Lower leg skin (tissue), 4 donors: ENCODE results near the gene YTHDC2. TPM values are rescaled to one million over a fixed set of nuclear protein-coding genes. Genes with fewer than 3 reads are reported as not detected.

Source experiments
- DNase-seq, 2 donors: peaks; one replicate each; pipeline ENCODE4 v3.0.0-alpha.2; 2019; ENCODE audit warnings: low spot score in 2 of 2
- H3K4me3 ChIP-seq: fragments of 200-600 bp; sonication (generic); 2 replicates; pipeline ENCODE4 v1.5.1; 2017; ENCODE audit warnings: mild to moderate bottlenecking, low read depth; ENCODE audit not compliant: poor library complexity, severe bottlenecking
- POLR2A ChIP-seq, 2 donors: fragments of 450-650 bp; IDR thresholded peaks; one replicate each; pipeline ENCODE4 v1.6.1; 2016 to 2017; ENCODE audit warnings: antibody characterized with exemption in 2 of 2, mild to moderate bottlenecking in 1 of 2, moderate library complexity in 1 of 2
- WGBS, 2 donors: methylation state at CpG; one replicate each; pipeline ENCODE4 v1.1.5; 2018; 5-methylcytosine and 5-hydroxymethylcytosine counted together
- intact Hi-C: fragments of 100-400 bp; cut with DNase I; formaldehyde crosslinking; loops from one replicate; pipeline ENCODE4 v1.15.0; 2023; ENCODE audit warnings: low total_unique reads
- total RNA-seq, 4 donors: library from RNA; depleted of rRNA; stranded (reverse); fragments of >200 nt; gene quantifications; one replicate each; pipeline ENCODE4 v1.1.0, GENCODE V29; 2016
- TF ChIP-seq, protein P1 (sequence below), 3 donors: fragments of 450-650 bp; IDR thresholded peaks; one replicate each; pipeline ENCODE4 v1.5.1; 2016; ENCODE audit warnings: antibody characterized with exemption in 3 of 3, mild to moderate bottlenecking in 3 of 3, moderate library complexity in 2 of 3

The YTHDC2 gene
- total RNA-seq, 4 donors from 2014 or later = 13.8 to 28.4 (median 16.7) TPM

DNA sequence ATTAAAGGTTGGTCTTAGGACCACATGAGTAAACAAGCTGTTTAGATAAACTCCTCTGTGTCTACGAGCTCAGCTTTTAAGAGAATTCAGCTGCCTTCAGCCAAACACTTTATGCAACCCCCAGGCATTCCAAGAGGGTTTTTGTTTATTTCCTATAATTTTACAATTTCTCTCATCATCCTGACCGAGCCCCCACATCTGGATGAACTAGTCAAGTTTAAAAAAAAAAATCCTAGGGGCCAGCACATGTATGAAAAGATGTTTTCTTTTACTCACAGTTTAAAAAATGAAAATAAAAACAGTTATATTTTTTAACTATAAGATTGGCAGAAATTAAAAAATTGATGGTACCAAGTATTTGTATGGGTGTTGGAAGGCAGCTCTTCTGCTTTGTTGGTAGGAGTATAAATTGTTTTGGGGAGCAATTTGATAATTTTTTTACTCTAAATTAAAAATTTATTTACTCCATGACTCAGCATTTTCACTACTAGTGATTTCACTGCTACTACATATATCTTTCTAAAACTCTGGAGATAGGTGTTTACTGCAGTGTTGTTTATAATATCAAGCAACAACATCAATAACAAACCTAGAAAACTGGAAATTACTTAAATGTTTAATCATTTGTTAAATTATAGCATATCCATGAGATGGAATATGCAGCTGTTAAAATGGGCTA lies 18.1 kb downstream of the YTHDC2 start:
- 94 to 99% methylated on average over 2 of the region's 2 CpGs for WGBS, 2 donors
- H3K4me3 ChIP-seq = no peak overlapping the region
- intact Hi-C loops = no loop called here
- DNase-seq = no peak
- TF ChIP-seq, protein P1, sequence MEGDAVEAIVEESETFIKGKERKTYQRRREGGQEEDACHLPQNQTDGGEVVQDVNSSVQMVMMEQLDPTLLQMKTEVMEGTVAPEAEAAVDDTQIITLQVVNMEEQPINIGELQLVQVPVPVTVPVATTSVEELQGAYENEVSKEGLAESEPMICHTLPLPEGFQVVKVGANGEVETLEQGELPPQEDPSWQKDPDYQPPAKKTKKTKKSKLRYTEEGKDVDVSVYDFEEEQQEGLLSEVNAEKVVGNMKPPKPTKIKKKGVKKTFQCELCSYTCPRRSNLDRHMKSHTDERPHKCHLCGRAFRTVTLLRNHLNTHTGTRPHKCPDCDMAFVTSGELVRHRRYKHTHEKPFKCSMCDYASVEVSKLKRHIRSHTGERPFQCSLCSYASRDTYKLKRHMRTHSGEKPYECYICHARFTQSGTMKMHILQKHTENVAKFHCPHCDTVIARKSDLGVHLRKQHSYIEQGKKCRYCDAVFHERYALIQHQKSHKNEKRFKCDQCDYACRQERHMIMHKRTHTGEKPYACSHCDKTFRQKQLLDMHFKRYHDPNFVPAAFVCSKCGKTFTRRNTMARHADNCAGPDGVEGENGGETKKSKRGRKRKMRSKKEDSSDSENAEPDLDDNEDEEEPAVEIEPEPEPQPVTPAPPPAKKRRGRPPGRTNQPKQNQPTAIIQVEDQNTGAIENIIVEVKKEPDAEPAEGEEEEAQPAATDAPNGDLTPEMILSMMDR (IDR thresholded peaks at IDR 0.05) = no peak
- TF ChIP-seq POLR2A (IDR thresholded peaks at IDR 0.05) = no peak

DNA sequence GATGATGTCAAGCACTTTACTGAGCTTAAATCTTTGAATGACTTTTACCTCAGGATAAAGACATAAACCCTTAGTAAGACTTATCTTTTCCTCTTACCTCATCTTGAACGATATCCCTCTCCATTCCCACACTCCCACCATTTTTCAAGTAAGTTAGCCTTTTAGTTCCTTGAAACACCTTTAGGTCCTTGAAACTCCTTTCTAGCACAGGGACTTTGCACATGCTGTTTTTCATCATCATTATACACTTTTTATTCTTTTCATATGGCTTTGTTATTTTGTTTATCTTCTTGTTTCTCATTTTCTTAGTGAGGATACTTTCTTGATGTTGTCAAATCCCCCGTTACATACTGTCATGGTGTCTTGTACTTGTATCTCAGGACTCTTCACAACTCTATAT lies 24.8 kb downstream of the YTHDC2 start:
- WGBS, 2 donors = 96% methylated on average over 2 of the region's 2 CpGs
- H3K4me3 ChIP-seq = no peak overlapping the region
- no peak for DNase-seq
- intact Hi-C loops = no loop called here
- no peak for TF ChIP-seq POLR2A (IDR thresholded peaks at IDR 0.05)
- TF ChIP-seq, protein P1 (IDR thresholded peaks at IDR 0.05) = no peak

DNA sequence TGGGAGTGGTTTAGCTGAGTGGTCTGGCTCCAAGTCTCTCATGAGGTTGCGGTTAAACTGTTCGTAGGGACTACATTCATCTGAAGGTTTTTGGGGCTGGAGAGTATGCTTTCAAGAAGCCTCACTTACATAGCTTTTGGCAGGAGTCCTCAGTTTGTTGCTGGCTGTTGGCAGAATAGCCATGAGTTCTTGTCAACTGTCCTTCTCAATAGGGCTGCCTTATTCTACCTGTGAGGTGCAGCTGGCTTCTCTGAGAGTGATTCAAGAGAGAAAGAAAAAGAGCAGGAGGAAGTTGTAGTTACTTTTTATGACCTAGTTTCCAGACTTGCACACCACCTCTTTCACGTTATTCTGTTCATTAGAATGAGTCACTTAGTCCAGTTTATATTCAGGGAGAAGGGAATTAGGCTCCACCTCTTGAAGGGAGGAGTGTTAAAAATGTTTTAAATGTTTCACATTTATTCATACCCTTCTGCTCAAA lies 33.2 kb downstream of the YTHDC2 start:
- no peak for TF ChIP-seq POLR2A (IDR thresholded peaks at IDR 0.05)
- TF ChIP-seq, protein P1 (IDR thresholded peaks at IDR 0.05) = no peak
- no peak for DNase-seq
- H3K4me3 ChIP-seq = no peak overlapping the region
- intact Hi-C loops = no loop called here
- 60 to 61% methylated on average over 3 of the region's 3 CpGs for WGBS, 2 donors

DNA sequence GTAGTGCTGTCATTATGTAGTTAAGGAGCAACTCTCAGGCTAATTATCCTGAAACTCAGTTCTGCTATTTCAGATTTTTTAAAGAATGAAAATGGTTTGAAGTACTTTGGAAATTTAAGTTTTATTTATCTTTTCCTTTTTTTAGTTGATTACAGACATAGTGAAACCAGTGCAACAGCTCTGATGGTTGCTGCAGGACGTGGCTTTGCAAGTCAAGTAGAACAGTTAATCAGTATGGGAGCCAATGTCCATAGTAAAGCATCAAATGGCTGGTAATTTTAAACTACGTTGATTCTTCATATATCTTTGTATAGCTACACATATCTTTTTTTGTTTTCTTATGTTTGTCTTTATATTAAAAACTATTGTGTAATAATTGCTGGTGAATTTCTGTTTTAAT lies 34.9 kb downstream of the YTHDC2 start:
- 77 to 97% methylated on average over 2 of the region's 2 CpGs for WGBS, 2 donors
- DNase-seq = no peak
- intact Hi-C loops = no loop called here
- H3K4me3 ChIP-seq = no peak overlapping the region
- no peak for TF ChIP-seq POLR2A (IDR thresholded peaks at IDR 0.05)
- TF ChIP-seq, protein P1 (IDR thresholded peaks at IDR 0.05) = no peak

DNA sequence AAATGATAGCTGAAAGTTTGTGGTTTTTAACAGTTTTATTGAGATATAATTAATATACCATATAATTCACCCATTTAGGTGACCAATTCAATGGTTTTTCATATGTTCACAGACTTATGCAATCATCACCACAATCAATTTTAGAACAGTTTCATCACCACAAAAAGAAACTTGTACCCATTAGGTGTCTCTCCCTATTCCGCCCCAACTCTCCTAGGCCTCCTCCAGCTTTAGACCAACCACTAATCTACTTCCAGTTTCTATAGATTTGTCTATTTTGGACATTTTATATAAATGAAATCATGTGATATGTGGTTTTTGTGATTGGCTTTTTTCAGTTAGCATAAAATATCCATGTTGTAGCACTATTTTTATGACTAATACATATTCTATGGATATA lies 38.6 kb downstream of the YTHDC2 start:
- no peak for TF ChIP-seq POLR2A (IDR thresholded peaks at IDR 0.05)
- TF ChIP-seq, protein P1 (IDR thresholded peaks at IDR 0.05) = no peak
- 93 to 94% methylated on average over 1 of the region's 1 CpG for WGBS, 2 donors
- no peak overlapping the region for H3K4me3 ChIP-seq
- DNase-seq = no peak
- intact Hi-C loops = no loop called here

DNA sequence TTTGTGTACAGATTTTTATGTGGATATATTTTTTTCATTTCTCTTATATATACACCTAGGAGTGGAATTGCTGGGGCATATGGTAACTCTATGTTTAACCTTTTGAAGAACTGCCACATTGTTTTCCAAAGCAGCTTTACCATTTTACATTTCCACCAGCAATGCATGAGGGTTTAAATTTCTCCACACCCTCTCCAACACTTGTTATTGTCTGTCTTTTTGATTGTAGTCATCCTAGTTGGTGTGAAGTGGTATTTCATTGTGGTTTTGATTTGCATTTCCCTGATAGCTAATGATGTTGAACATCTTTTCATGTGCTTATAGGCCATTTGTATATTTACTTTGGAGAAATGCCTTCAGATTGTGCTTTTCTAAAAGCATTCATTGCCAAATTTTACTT lies 39.1 kb downstream of the YTHDC2 start:
- no peak for DNase-seq
- intact Hi-C loops = no loop called here
- TF ChIP-seq POLR2A (IDR thresholded peaks at IDR 0.05) = no peak
- TF ChIP-seq, protein P1 (IDR thresholded peaks at IDR 0.05) = no peak
- no peak overlapping the region for H3K4me3 ChIP-seq
